CD4-positive, alpha-beta T cell (primary cell): ENCODE measurements around the gene TREML1. TPM values are rescaled to one million over a fixed set of nuclear protein-coding genes. Genes with fewer than 3 reads are reported as not detected.

ENCODE experiments used
- ATAC-seq: fragments of 200-7000 bp; cut with Tn5 transposase; one replicate; pipeline ENCODE4 v1.10.0; 2022; ENCODE audit warnings: mild to moderate bottlenecking; ENCODE audit not compliant: poor library complexity
- CTCF ChIA-PET: fragments of 350-600 bp; sonication (Branson Sonifier 250); formaldehyde crosslinking; loops from one replicate; lab custom pipeline; 2021; ENCODE audit warnings: antibody characterized with exemption, inconsistent platforms; lab: Charles Lee
- POLR2A ChIA-PET: fragments of 350-600 bp; sonication (Branson Sonifier 250); formaldehyde crosslinking; loops from one replicate; lab custom pipeline; 2021; ENCODE audit warnings: antibody characterized with exemption, inconsistent platforms; lab: Charles Lee
- DNase-seq, 14 experiments: peaks; one replicate each; pipeline ENCODE4 v3.0.0-alpha.2; 2013 to 2020; ENCODE audit warnings: mixed read lengths in 2 of 14
- H3K27ac ChIP-seq, 2 donors: one replicate each; pipeline versions ENCODE4 v1.5.1 to v1.7.0; 2013; ENCODE audit warnings: low read length in 2 of 2, low read depth in 1 of 2, mild to moderate bottlenecking in 1 of 2
- H3K27me3 ChIP-seq, 2 experiments: 1 replicate in 1 of 2; 2 replicates in 1 of 2; pipeline versions ENCODE4 v1.6.1 to v1.7.0; 2013; ENCODE audit warnings: low read length in 2 of 2, control low read depth in 1 of 2, mild to moderate bottlenecking in 1 of 2, moderate library complexity in 1 of 2; ENCODE audit not compliant: insufficient read depth in 2 of 2, control insufficient read depth in 1 of 2
- H3K36me3 ChIP-seq: one replicate; pipeline ENCODE4 v1.6.1; 2013; ENCODE audit warnings: low read length, control low read depth; ENCODE audit not compliant: insufficient read depth
- H3K4me1 ChIP-seq: one replicate; pipeline ENCODE4 v1.6.1; 2013; ENCODE audit warnings: low read length, control low read depth; ENCODE audit not compliant: insufficient read depth
- H3K4me3 ChIP-seq: one replicate; pipeline ENCODE4 v1.5.1; 2013; ENCODE audit warnings: mild to moderate bottlenecking, low read length, moderate library complexity
- H3K9me3 ChIP-seq, 2 experiments: 1 replicate in 1 of 2; 2 replicates in 1 of 2; pipeline versions ENCODE4 v1.6.1 to v1.7.0; 2013; ENCODE audit warnings: low read length in 2 of 2, mild to moderate bottlenecking in 2 of 2, control low read depth in 1 of 2, moderate library complexity in 1 of 2; ENCODE audit not compliant: control insufficient read depth in 1 of 2, insufficient read depth in 1 of 2
- H3K27ac Mint-ChIP-seq: one replicate; pipeline ENCODE4 v1.8.0; 2020; ENCODE audit warnings: mixed read lengths
- H3K27me3 Mint-ChIP-seq: one replicate; pipeline ENCODE4 v1.8.0; 2021; ENCODE audit warnings: mixed read lengths
- H3K36me3 Mint-ChIP-seq: one replicate; pipeline ENCODE4 v1.8.0; 2021; ENCODE audit warnings: low read depth, mixed read lengths
- H3K4me1 Mint-ChIP-seq: one replicate; pipeline ENCODE4 v1.8.0; 2021; ENCODE audit warnings: low read depth, mixed read lengths
- H3K4me3 Mint-ChIP-seq: one replicate; pipeline ENCODE4 v1.8.0; 2020; ENCODE audit warnings: mild to moderate bottlenecking, mixed read lengths
- H3K9me3 Mint-ChIP-seq: one replicate; pipeline ENCODE4 v1.8.0; 2020; ENCODE audit warnings: mixed read lengths
- intact Hi-C, 2 experiments: fragments of 100-400 bp; cut with DNase I in 1 of 2; cut with micrococcal nuclease in 1 of 2; formaldehyde crosslinking; loops; one replicate each; pipeline versions ENCODE4 v1.15.1 to v1.9.0; 2023 to 2025; cut with DNase I, micrococcal nuclease
- total RNA-seq, 174 experiments: library from RNA in 2 of 174; stranded (reverse) in 2 of 174; gene quantifications; one replicate each; pipeline ENCODE4 v1.2.3 and lab custom pipeline; 2021 to 2026
- TF ChIP-seq, protein P1 (sequence below): fragments of 200-600 bp; IDR thresholded peaks from one replicate; pipeline ENCODE4 v1.8.0; 2022; ENCODE audit warnings: antibody characterized with exemption, mild to moderate bottlenecking

Gene TREML1
- total RNA-seq, 2 experiments from 2014 or later, result not detected

- peak overlapping the region; percentile 85 to 96 for H3K27ac ChIP-seq
- H3K36me3 ChIP-seq, result peaks cover 5% of the 10 kb centered on the region
- Mint-ChIP-seq H3K27me3 (no peaks in the 10 kb centered on the region), H3K36me3 (peaks cover 10% of the 10 kb centered on the region), H3K4me1 (peaks cover 79% of the 10 kb centered on the region), H3K27ac (peak overlapping the region; percentile 100), H3K9me3 (no peaks in the 10 kb centered on the region), H3K4me3 (peak overlapping the region; percentile 81)
- CTCF ChIA-PET, result no interaction called here
- DNase-seq (peak; percentile 14 to 93 (median 50)), ATAC-seq (peak; percentile 82)
- no peaks in the 10 kb centered on the region for H3K9me3 ChIP-seq
- peak overlapping the region; percentile 34 for H3K4me3 ChIP-seq
- intact Hi-C loops, result no loop called here
- H3K4me1 ChIP-seq, result peaks cover 56% of the 10 kb centered on the region
- H3K27me3 ChIP-seq, result no peaks in the 10 kb centered on the region
- POLR2A ChIA-PET, result interaction anchor here (0.8 to 1.9 kb wide), 10 partner anchors 8 to 850 kb away, joined by 3 to 12 read pairs (median 4); partner anchors contain the start of genes NFYA and OARD1
- TF ChIP-seq, protein P1, sequence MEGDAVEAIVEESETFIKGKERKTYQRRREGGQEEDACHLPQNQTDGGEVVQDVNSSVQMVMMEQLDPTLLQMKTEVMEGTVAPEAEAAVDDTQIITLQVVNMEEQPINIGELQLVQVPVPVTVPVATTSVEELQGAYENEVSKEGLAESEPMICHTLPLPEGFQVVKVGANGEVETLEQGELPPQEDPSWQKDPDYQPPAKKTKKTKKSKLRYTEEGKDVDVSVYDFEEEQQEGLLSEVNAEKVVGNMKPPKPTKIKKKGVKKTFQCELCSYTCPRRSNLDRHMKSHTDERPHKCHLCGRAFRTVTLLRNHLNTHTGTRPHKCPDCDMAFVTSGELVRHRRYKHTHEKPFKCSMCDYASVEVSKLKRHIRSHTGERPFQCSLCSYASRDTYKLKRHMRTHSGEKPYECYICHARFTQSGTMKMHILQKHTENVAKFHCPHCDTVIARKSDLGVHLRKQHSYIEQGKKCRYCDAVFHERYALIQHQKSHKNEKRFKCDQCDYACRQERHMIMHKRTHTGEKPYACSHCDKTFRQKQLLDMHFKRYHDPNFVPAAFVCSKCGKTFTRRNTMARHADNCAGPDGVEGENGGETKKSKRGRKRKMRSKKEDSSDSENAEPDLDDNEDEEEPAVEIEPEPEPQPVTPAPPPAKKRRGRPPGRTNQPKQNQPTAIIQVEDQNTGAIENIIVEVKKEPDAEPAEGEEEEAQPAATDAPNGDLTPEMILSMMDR, result no peak
Measured at GRCh38 chr6:41200296-41200900, 46.3 kb upstream of the TREML1 start.

GRCh38 chr6:41199552-41200246 lies 45.6 kb upstream of the TREML1 start:
- Histone ChIP-seq H3K27me3 (no peaks in the 10 kb centered on the region), H3K9me3 (no peaks in the 10 kb centered on the region), H3K27ac (peak overlapping the region; percentile 85 to 96), H3K4me1 (peaks cover 58% of the 10 kb centered on the region), H3K4me3 (peak overlapping the region; percentile 34), H3K36me3 (peaks cover 5% of the 10 kb centered on the region)
- H3K27ac Mint-ChIP-seq, result peak overlapping the region; percentile 100
- ATAC-seq, result peak; percentile 26
- TF ChIP-seq, protein P1, result no peak
- H3K4me3 Mint-ChIP-seq, result peak overlapping the region; percentile 81
- no peaks in the 10 kb centered on the region for H3K27me3 Mint-ChIP-seq
- H3K9me3 Mint-ChIP-seq, result no peaks in the 10 kb centered on the region
- ChIA-PET POLR2A (interaction anchor here (0.8 to 1.9 kb wide), 9 partner anchors 10 to 851 kb away, joined by 3 to 12 read pairs (median 4); partner anchors contain the start of genes NFYA and OARD1), CTCF (no interaction called here)
- H3K4me1 Mint-ChIP-seq, result peaks cover 86% of the 10 kb centered on the region
- intact Hi-C loops, result loop anchor here in 1 of 2 experiments (5.0 kb wide), 1 partner anchor 103 kb away; no protein-coding TSS in a partner anchor
- H3K36me3 Mint-ChIP-seq, result peaks cover 12% of the 10 kb centered on the region
- DNase-seq, result peak in 6 of 14 experiments; percentile 11 to 66 (median 45)

GRCh38 chr6:41197234-41197633 lies 43.1 kb upstream of the TREML1 start:
- Mint-ChIP-seq H3K27ac (peak overlapping the region; percentile 100), H3K9me3 (no peaks in the 10 kb centered on the region), H3K4me3 (no peak overlapping the region), H3K36me3 (peaks cover 26% of the 10 kb centered on the region), H3K4me1 (peaks cover 81% of the 10 kb centered on the region), H3K27me3 (no peaks in the 10 kb centered on the region)
- no peak for DNase-seq
- peaks cover 54% of the 10 kb centered on the region for H3K4me1 ChIP-seq
- CTCF ChIA-PET, result no interaction called here
- no peak for ATAC-seq
- POLR2A ChIA-PET, result no interaction called here
- no peaks in the 10 kb centered on the region for H3K9me3 ChIP-seq
- TF ChIP-seq, protein P1, result no peak
- no peak overlapping the region for H3K4me3 ChIP-seq
- H3K36me3 ChIP-seq, result peaks cover 11% of the 10 kb centered on the region
- intact Hi-C loops, result loop anchor here in 1 of 2 experiments (5.0 kb wide), 1 partner anchor 105 kb away; no protein-coding TSS in a partner anchor
- peak overlapping the region in 1 of 2 donors; percentile 13 for H3K27ac ChIP-seq
- no peaks in the 10 kb centered on the region for H3K27me3 ChIP-seq
